ENCODE results near the gene UBQLN3. TPM values are rescaled to one million over a fixed set of nuclear protein-coding genes. Genes with fewer than 3 reads are reported as not detected.

UBQLN3 gene
- total RNA-seq, 4 donors from 2014 or later: 0.15 to 0.62 (median 0.40) TPM; not detected in 1

- no peak for TF ChIP-seq CTCF (IDR thresholded peaks at IDR 0.05)
- no peak for TF ChIP-seq POLR2AphosphoS5 (IDR thresholded peaks at IDR 0.05)
- no peak for TF ChIP-seq EP300 (IDR thresholded peaks at IDR 0.05)
- TF ChIP-seq POLR2A (IDR thresholded peaks at IDR 0.05): no peak
- ATAC-seq: no peak
- no peaks in the 10 kb centered on the region for H3K27me3 ChIP-seq
- no peak overlapping the region for H3K4me3 ChIP-seq
- 67 to 90% methylated on average over 1 of the region's 1 CpG for WGBS, 2 donors (ENCODE audit: low coverage in 1 of 2)
- H3K9me3 ChIP-seq: no peaks in the 10 kb centered on the region
- H3K36me3 ChIP-seq: no peaks in the 10 kb centered on the region
- no peaks in the 10 kb centered on the region for H3K4me1 ChIP-seq
- H3K27ac ChIP-seq: no peak overlapping the region
Measured at GRCh38 chr11:5534046-5534445, 24.3 kb upstream of the UBQLN3 start.

GRCh38 chr11:5531053-5531831 lies 21.5 kb upstream of the UBQLN3 start:
- no peaks in the 10 kb centered on the region for H3K36me3 ChIP-seq
- no peaks in the 10 kb centered on the region for H3K9me3 ChIP-seq
- no peaks in the 10 kb centered on the region for H3K4me1 ChIP-seq
- TF ChIP-seq CTCF (IDR thresholded peaks at IDR 0.05): no peak
- TF ChIP-seq POLR2A (IDR thresholded peaks at IDR 0.05): no peak
- TF ChIP-seq EP300 (IDR thresholded peaks at IDR 0.05): no peak
- no peak for TF ChIP-seq POLR2AphosphoS5 (IDR thresholded peaks at IDR 0.05)
- 40 to 85% methylated on average over 1 to 2 of the region's 2 CpGs for WGBS, 2 donors (ENCODE audit: low coverage in 1 of 2)
- no peak overlapping the region for H3K4me3 ChIP-seq
- no peaks in the 10 kb centered on the region for H3K27me3 ChIP-seq
- no peak for ATAC-seq
- H3K27ac ChIP-seq: no peak overlapping the region

GRCh38 chr11:5528495-5528894 lies 18.7 kb upstream of the UBQLN3 start:
- no peaks in the 10 kb centered on the region for H3K27me3 ChIP-seq
- ATAC-seq: no peak
- H3K36me3 ChIP-seq: no peaks in the 10 kb centered on the region
- H3K9me3 ChIP-seq: no peaks in the 10 kb centered on the region
- no peak overlapping the region for H3K4me3 ChIP-seq
- no peak for TF ChIP-seq POLR2AphosphoS5 (IDR thresholded peaks at IDR 0.05)
- H3K4me1 ChIP-seq: no peaks in the 10 kb centered on the region
- WGBS, 2 donors (ENCODE audit: low coverage in 1 of 2): 20 to 60% methylated on average over 1 of the region's 1 CpG
- H3K27ac ChIP-seq: no peak overlapping the region

GRCh38 chr11:5527716-5528115 lies 18.0 kb upstream of the UBQLN3 start:
- Histone ChIP-seq H3K4me1 (no peaks in the 10 kb centered on the region), H3K9me3 (no peaks in the 10 kb centered on the region), H3K36me3 (no peaks in the 10 kb centered on the region), H3K27me3 (no peaks in the 10 kb centered on the region), H3K4me3 (no peak overlapping the region), H3K27ac (no peak overlapping the region)
- TF ChIP-seq EP300 (IDR thresholded peaks at IDR 0.05) (no peak), CTCF (IDR thresholded peaks at IDR 0.05) (no peak), POLR2AphosphoS5 (IDR thresholded peaks at IDR 0.05) (no peak), POLR2A (IDR thresholded peaks at IDR 0.05) (no peak)
- ATAC-seq: no peak
- WGBS, 2 donors (ENCODE audit: low coverage in 1 of 2): no CpG with 5 or more reads among the region's 5 CpGs

- no peaks in the 10 kb centered on the region for H3K27me3 ChIP-seq
- no peak for ATAC-seq
- H3K9me3 ChIP-seq: no peaks in the 10 kb centered on the region
- no peak overlapping the region for H3K27ac ChIP-seq
- H3K36me3 ChIP-seq: no peaks in the 10 kb centered on the region
- TF ChIP-seq POLR2A (IDR thresholded peaks at IDR 0.05) (no peak), POLR2AphosphoS5 (IDR thresholded peaks at IDR 0.05) (no peak), CTCF (IDR thresholded peaks at IDR 0.05) (no peak), EP300 (IDR thresholded peaks at IDR 0.05) (no peak)
- 0 to 46% methylated on average over 1 to 3 of the region's 3 CpGs for WGBS, 2 donors (ENCODE audit: low coverage in 1 of 2)
- H3K4me1 ChIP-seq: no peaks in the 10 kb centered on the region
- no peak overlapping the region for H3K4me3 ChIP-seq
Measured at GRCh38 chr11:5524756-5525155, 15.0 kb upstream of the UBQLN3 start.
